Coronary artery (tissue), 2 donors: Measurements from ENCODE around the gene AIF1.

Source experiments
- DNase-seq: peaks from one replicate; pipeline ENCODE4 v3.0.0-alpha.2; 2017; ENCODE audit warnings: low spot score
- H3K27ac ChIP-seq, 2 donors: fragments of 200-600 bp; sonication (generic); one replicate each; pipeline ENCODE4 v1.5.1; 2016 to 2019
- H3K4me3 ChIP-seq: fragments of 200-600 bp; sonication (generic); 2 replicates; pipeline ENCODE4 v1.5.1; 2016; ENCODE audit warnings: mild to moderate bottlenecking, moderate library complexity
- TF ChIP-seq, protein P1 (sequence below): fragments of 200-600 bp; sonication (generic); IDR thresholded peaks from one replicate; pipeline ENCODE4 v1.5.1; 2019; ENCODE audit warnings: antibody characterized with exemption

AIF1 gene

DNA sequence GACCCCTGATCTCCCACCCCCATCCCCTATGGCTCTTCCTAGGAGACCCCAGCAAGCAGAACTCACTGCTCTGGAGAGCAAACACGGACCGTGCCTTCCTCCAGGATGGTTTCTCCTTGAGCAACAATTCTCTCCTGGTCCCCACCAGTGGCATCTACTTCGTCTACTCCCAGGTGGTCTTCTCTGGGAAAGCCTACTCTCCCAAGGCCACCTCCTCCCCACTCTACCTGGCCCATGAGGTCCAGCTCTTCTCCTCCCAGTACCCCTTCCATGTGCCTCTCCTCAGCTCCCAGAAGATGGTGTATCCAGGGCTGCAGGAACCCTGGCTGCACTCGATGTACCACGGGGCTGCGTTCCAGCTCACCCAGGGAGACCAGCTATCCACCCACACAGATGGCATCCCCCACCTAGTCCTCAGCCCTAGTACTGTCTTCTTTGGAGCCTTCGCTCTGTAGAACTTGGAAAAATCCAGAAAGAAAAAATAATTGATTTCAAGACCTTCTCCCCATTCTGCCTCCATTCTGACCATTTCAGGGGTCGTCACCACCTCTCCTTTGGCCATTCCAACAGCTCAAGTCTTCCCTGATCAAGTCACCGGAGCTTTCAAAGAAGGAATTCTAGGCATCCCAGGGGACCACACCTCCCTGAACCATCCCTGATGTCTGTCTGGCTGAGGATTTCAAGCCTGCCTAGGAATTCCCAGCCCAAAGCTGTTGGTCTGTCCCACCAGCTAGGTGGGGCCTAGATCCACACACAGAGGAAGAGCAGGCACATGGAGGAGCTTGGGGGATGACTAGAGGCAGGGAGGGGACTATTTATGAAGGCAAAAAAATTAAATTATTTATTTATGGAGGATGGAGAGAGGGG is 41.6 kb upstream of the AIF1 start:
- no peak for DNase-seq
- TF ChIP-seq, protein P1, sequence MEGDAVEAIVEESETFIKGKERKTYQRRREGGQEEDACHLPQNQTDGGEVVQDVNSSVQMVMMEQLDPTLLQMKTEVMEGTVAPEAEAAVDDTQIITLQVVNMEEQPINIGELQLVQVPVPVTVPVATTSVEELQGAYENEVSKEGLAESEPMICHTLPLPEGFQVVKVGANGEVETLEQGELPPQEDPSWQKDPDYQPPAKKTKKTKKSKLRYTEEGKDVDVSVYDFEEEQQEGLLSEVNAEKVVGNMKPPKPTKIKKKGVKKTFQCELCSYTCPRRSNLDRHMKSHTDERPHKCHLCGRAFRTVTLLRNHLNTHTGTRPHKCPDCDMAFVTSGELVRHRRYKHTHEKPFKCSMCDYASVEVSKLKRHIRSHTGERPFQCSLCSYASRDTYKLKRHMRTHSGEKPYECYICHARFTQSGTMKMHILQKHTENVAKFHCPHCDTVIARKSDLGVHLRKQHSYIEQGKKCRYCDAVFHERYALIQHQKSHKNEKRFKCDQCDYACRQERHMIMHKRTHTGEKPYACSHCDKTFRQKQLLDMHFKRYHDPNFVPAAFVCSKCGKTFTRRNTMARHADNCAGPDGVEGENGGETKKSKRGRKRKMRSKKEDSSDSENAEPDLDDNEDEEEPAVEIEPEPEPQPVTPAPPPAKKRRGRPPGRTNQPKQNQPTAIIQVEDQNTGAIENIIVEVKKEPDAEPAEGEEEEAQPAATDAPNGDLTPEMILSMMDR, result no peak
- Histone ChIP-seq H3K4me3 (no peak overlapping the region), H3K27ac (no peak overlapping the region)

DNA sequence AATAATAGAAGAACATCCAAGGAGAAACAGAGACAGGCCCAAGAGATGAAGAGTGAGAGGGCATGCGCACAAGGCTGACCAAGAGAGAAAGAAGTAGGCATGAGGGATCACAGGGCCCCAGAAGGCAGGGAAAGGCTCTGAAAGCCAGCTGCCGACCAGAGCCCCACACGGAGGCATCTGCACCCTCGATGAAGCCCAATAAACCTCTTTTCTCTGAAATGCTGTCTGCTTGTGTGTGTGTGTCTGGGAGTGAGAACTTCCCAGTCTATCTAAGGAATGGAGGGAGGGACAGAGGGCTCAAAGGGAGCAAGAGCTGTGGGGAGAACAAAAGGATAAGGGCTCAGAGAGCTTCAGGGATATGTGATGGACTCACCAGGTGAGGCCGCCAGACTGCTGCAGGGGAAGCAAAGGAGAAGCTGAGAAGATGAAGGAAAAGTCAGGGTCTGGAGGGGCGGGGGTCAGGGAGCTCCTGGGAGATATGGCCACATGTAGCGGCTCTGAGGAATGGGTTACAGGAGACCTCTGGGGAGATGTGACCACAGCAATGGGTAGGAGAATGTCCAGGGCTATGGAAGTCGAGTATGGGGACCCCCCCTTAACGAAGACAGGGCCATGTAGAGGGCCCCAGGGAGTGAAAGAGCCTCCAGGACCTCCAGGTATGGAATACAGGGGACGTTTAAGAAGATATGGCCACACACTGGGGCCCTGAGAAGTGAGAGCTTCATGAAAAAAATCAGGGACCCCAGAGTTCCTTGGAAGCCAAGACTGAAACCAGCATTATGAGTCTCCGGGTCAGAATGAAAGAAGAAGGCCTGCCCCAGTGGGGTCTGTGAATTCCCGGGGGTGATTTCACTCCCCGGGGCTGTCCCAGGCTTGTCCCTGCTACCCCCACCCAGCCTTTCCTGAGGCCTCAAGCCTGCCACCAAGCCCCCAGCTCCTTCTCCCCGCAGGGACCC is 40.6 kb upstream of the AIF1 start:
- no peak for DNase-seq
- TF ChIP-seq, protein P1, result no peak
- H3K4me3 ChIP-seq, result no peak overlapping the region
- peak overlapping the region in 1 of 2 donors; percentile 22 for H3K27ac ChIP-seq

DNA sequence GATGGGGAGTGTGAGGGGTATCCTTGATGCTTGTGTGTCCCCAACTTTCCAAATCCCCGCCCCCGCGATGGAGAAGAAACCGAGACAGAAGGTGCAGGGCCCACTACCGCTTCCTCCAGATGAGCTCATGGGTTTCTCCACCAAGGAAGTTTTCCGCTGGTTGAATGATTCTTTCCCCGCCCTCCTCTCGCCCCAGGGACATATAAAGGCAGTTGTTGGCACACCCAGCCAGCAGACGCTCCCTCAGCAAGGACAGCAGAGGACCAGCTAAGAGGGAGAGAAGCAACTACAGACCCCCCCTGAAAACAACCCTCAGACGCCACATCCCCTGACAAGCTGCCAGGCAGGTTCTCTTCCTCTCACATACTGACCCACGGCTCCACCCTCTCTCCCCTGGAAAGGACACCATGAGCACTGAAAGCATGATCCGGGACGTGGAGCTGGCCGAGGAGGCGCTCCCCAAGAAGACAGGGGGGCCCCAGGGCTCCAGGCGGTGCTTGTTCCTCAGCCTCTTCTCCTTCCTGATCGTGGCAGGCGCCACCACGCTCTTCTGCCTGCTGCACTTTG is 39.6 kb upstream of the AIF1 start, which contains the start of gene TNF:
Gene TNF (plus strand): TSS at position 231 of the 567 bp plus-strand sequence. CDS start 177 bp downstream, at position 408.
- TF ChIP-seq, protein P1, result no peak
- Histone ChIP-seq H3K27ac (peak within 1 kb of the TSS in 1 of 2 donors; percentile 50), H3K4me3 (peak within 1 kb of the TSS; percentile 62)
- DNase-seq, result no peak

DNA sequence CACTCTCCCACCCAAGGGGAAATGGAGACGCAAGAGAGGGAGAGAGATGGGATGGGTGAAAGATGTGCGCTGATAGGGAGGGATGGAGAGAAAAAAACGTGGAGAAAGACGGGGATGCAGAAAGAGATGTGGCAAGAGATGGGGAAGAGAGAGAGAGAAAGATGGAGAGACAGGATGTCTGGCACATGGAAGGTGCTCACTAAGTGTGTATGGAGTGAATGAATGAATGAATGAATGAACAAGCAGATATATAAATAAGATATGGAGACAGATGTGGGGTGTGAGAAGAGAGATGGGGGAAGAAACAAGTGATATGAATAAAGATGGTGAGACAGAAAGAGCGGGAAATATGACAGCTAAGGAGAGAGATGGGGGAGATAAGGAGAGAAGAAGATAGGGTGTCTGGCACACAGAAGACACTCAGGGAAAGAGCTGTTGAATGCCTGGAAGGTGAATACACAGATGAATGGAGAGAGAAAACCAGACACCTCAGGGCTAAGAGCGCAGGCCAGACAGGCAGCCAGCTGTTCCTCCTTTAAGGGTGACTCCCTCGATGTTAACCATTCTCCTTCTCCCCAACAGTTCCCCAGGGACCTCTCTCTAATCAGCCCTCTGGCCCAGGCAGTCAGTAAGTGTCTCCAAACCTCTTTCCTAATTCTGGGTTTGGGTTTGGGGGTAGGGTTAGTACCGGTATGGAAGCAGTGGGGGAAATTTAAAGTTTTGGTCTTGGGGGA is 38.9 kb upstream of the AIF1 start:
- TF ChIP-seq, protein P1, result no peak
- Histone ChIP-seq H3K27ac (no peak overlapping the region), H3K4me3 (peak overlapping the region; percentile 62)
- no peak for DNase-seq

DNA sequence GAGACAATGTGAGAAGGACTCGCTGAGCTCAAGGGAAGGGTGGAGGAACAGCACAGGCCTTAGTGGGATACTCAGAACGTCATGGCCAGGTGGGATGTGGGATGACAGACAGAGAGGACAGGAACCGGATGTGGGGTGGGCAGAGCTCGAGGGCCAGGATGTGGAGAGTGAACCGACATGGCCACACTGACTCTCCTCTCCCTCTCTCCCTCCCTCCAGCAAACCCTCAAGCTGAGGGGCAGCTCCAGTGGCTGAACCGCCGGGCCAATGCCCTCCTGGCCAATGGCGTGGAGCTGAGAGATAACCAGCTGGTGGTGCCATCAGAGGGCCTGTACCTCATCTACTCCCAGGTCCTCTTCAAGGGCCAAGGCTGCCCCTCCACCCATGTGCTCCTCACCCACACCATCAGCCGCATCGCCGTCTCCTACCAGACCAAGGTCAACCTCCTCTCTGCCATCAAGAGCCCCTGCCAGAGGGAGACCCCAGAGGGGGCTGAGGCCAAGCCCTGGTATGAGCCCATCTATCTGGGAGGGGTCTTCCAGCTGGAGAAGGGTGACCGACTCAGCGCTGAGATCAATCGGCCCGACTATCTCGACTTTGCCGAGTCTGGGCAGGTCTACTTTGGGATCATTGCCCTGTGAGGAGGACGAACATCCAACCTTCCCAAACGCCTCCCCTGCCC is 38.0 kb upstream of the AIF1 start:
- Histone ChIP-seq H3K27ac (no peak overlapping the region), H3K4me3 (no peak overlapping the region)
- no peak for DNase-seq
- TF ChIP-seq, protein P1, result no peak

DNA sequence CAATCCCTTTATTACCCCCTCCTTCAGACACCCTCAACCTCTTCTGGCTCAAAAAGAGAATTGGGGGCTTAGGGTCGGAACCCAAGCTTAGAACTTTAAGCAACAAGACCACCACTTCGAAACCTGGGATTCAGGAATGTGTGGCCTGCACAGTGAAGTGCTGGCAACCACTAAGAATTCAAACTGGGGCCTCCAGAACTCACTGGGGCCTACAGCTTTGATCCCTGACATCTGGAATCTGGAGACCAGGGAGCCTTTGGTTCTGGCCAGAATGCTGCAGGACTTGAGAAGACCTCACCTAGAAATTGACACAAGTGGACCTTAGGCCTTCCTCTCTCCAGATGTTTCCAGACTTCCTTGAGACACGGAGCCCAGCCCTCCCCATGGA is 37.5 kb upstream of the AIF1 start:
- Histone ChIP-seq H3K4me3 (no peak overlapping the region), H3K27ac (no peak overlapping the region)
- TF ChIP-seq, protein P1, result no peak
- no peak for DNase-seq
